Inflammatory macrophage treated with lipopolysaccharide for 1 hour (primary cell): ENCODE results near the gene SYNGAP1.
"Not testable (repeated sequence)": the region's sequence is repeated elsewhere in the genome, so short reads cannot be mapped to it uniquely, and the experiment has no call there.

Source experiments
- DNase-seq, 2 donors: peaks; one replicate each; pipeline ENCODE4 v3.0.0-alpha.2; 2020 to 2022

The SYNGAP1 gene

DNA sequence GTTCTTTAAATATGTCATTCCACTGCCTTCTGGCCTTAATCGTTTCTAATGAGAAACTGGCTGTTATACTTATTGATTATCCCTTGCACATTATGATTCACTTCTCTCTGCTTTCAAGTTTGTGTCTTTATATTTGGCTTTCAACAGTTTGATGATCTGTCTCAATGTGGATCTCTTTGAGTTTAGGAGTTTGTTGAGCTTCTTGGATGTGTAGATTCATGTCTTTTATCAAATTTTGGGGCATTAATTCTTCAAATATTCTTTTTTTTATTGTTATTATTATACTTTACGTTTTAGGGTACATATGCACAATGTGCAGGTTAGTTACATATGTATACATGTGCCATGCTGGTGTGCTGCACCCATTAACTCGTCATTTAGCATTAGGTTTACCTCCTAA, 63.8 kb downstream of the SYNGAP1 start:
- DNase-seq: no peak

DNA sequence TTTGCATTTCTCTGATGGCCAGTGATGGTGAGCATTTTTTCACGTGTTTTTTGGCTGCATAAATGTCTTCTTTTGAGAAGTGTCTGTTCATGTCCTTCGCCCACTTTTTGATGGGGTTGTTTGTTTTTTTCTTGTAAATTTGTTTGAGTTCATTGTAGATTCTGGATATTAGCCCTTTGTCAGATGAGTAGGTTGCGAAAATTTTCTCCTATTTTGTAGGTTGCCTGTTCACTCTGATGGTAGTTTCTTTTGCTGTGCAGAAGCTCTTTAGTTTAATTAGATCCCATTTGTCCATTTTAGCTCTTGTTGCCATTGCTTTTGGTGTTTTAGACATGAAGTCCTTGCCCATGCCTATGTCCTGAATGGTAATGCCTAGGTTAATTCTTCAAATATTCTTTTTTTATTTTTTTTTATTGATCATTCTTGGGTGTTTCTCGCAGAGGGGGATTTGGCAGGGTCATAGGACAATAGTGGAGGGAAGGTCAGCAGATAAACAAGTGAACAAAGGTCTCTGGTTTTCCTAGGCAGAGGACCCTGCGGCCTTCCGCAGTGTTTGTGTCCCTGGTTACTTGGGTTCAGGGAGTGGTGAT, 64.9 kb downstream of the SYNGAP1 start:
- not testable (repeated sequence) for DNase-seq

DNA sequence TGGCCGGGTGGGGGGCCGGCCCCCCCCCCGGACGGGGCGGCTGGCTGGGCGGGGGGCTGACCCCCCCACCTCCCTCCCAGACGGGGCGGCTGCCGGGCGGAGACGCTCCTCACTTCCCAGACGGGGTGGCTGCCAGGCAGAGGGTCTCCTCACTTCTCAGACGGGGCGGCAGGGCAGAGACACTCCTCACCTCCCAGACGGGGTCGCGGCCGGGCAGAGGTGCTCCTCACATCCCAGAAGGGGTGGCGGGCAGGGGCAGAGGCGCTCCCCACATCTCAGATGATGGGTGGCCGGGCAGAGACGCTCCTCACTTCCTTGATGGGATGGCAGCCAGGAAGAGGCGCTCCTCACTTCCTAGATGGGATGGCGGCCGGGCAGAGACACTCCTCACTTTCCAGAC, 65.8 kb downstream of the SYNGAP1 start:
- DNase-seq: not testable (repeated sequence)

DNA sequence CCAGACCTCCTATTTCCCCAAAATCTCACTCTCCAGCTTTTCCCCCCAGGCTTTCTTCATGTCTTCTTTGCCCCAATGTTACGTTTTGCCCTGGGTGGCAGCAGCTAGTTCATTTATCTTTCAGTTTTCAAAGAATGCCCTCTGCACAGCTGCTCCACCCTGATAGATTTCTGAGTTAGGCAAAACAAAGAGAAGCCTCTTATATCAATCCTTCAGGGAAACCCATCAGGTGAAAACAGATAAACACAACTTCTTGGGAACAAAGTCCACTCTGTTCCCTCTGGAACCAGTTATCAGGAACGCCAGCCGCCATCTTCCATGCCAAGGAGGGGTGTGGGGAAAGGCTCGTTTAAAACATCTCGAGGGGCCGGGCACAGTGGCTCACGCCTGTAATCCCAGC, 68.5 kb downstream of the SYNGAP1 start:
- DNase-seq: no peak

DNA sequence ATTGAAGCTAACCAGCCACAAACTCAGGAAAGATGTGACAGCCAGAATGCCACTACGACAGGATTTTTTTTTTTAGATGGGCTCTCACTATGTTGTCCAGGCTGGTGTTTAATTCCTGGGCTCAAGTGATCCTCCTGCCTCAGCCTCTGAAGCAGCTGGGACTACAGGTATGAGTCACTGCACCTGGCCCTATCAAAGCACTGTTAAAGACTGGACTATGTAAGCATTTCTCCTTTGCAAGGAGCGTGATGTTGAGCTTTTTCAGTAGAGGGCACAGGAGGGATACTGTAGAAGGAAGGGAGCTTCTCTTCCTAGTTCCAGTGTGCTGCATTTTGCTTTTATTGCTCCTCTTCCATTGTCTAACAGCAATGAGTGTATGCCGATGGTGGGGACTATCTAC, 70.3 kb downstream of the SYNGAP1 start:
- DNase-seq: no peak

DNA sequence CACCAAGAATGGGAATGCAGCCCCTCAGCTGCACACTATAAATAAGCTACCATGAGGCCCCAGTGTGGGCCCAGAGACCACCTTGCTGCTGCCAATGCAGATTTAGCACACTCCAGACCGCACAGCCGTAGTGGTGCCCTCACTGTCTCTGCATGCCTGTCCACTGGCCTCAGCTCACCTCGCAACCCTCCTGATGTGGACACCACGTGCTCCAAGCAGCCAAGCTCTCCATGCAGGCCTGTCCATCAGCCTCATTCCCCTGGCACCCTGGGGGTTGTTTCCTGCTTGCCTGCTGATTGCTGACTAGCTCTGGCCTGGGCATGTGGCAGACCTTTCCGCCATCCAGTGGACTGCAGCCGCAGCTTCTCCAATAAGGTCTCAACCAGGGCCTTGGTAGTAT, 70.8 kb downstream of the SYNGAP1 start:
- no peak for DNase-seq

DNA sequence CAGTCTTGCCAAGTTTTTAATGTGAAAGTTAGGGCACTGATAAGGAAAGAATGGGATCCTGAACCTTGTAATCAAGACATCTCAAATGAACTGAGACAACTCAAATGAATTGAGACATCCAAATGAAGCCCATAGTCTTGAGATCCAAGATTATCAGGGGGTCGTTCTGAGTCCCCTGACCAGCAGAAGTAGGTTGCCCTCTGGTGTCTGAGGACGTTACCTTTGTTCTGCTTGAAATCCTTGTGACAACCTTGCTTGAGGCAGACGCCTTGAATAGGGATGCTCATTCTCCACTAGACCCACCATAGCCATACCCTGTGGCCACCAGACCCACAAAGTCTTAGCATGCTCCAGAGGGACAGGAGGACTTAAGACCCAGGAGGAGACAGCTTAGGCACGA, 72.2 kb downstream of the SYNGAP1 start:
- DNase-seq: no peak

DNA sequence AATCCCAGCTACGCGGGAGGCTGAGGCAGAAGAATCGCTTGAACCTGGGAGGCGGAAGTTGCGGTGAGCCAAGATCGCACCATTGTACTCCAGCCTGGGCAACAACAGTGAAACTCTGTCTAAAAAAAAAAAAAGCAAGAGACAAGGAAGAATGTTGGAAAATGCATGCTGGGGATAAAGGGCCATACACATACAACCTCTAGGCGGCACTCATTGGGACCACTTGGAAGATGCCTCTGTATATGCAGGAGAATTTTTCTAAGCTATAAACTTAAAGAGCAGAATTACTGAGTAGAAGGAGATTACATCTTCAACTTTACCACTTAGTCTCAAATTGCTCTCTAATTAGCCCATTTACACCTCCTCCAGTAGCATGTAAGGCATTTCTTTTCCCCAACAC, 77.3 kb downstream of the SYNGAP1 start:
- no peak for DNase-seq

DNA sequence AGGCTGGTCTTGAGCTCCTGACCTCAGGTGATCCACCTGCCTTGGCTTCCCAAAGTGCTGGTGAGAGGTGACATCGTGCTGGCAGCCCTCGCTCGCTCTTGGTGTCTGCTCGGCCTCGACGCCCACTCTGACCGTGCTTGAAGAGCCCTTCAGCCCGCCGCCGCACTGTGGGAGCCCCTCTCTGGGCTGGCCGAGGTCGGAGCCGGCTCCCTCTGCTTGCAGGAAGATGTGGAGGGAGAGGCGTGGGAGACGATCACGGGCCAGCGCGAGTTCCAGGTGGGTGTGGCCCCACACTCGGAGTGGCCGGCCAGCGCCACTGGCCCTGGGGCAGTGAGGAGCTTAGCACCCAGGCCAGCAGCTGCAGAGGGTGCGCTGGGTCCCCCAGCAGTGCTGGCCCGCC, 82.6 kb downstream of the SYNGAP1 start:
- no peak for DNase-seq

DNA sequence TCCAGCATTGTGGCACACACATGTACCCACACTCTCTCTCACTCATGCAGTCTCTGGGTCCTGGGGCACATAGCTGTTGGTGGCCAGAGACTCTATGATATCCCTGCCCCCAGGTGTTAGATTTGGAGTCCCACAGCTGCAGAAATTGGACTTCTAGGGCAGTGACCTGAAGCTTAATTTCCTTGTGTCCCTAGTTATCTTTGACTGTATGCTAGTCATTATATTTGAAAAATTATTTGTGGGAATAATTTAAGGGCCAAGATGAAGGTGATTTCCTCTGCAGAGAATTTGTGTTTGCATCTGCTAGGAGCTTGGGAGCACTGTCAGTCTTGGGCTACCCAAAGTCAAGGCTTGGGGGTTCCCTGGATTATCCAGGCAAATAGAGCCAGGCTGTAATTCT, 84.6 kb downstream of the SYNGAP1 start:
- no peak for DNase-seq
